GM19238 (cell line): ENCODE data around the gene TMEM53.

ENCODE experiments used
- DNase-seq: peaks from one replicate; pipeline ENCODE4 v3.0.0; 2011; ENCODE audit warnings: low spot score; ENCODE audit not compliant: insufficient read length

Gene TMEM53

DNA sequence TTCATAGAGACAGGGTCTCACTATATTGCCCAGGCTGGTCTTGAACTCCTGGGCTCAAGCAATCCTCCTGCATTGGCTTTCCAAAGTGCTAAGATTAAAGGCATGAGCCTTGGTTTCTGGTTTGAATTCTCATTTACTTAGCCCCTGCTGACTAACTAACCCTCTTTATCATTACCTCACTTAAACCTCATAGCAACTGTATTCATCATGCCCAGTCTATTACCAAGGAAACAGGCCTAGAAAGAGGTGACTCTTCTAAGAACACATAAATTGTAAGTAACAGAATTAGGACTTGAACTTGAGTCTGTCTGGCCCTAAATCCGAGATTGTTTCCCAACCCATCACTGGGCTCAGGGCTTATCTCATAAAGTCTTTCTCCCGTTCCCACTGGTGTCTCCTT lies 44.2 kb downstream of the TMEM53 start:
- no peak for DNase-seq

DNA sequence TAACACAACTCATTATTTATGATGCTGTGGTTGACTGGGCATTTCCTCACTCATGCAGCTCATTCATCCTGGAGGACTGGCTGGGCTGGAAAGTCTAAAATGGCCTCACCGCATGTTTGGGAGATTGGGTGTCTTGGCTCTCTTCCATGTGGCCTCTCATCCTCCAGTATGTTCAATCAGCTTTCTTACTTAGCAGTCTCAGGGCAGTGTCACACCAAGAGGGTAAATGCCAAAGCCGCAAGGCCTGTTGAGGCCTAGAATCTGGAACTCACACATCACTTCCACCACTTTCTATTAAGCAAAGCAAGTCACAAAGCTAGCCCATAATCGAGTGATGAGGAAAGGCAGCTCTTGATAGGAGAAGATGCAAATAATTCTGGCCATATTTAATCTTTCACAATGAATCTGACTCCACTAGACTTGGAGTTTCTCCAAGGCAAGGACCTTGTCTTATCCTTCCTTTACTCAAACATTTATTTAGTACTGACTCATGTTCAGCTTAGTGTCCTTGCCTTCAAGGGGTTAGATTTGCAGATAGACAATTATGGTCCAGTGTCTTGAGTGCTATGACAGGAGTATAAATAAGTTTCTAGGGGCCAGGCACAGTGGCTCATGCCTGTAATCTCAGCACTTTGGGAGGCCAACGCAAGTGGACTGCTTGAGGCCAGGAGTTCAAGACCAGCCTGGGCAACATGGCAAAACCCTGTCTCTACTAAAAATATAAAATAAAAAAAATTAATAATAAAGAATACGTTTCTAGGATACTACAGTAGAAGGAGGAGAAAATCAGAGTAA lies 45.1 kb downstream of the TMEM53 start:
- DNase-seq: no peak

DNA sequence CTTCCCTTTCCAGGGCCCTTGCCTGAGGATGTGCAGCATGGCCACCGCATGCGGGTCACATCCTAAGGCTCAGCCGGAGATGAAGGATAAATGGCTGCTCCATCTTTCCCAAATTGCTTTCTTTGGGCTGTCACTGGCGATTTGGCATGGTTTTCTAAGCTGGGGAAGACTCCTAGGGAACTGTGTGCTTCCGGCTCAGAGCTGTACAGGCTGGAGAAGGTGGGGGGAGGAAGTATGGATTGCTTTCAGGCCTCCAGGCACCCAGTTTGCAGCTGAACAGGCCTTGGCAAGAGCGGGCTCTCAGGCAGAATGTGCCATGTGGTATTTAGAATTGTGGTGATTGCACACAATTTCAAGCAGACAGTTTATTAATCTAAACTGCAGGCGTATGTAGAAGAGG lies 48.9 kb downstream of the TMEM53 start:
- no peak for DNase-seq

DNA sequence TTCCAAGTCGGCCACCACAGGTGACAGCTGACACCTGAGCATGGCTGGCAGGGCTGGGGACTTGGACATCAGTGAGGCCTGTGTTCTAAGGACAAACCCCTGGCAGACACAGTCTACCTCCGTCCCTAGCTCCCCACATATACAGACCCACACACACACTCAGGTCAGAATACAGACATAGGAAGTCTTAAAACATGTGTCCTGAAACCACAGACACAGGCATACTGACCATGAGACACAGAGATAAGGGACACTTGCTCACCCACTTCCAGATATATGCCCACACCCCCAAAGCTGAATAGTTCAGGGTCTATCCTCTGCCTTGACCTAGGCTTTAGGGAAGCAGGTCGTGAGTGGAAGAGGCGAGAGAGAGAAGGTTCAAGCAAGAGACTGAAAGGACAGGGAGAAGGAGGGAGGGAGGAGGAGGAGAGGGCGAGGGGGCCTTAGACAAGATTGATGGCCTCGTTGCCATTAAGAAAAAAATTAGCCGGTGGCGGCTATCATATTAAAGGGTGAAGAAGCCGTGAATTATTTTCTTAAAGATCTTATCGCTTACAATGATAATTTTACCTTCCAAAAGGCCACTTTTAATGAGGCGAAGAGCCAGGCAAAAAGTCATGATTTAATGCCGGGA lies 49.9 kb downstream of the TMEM53 start:
- DNase-seq: no peak

DNA sequence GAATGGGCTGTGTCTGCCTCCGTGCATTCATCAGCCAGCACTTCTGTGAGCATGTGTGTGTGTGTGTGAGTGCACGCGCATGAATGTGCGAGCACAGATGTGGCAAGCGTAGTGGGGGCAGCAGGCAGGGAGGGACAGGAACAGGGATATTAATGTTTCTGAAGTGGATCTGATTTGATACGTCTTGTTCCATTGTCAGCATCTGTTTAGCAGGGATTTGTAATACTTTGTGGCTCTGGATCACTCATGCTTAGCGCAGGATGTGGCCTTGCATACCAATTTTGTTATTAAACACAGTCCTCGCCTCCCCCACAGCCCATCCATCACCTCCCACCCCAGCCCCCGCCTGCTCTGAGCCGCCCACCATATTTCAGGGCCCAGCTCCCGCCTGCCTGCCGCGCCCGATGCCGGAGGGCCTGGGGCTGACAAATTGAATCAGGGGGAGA lies 52.4 kb downstream of the TMEM53 start:
- DNase-seq: no peak

DNA sequence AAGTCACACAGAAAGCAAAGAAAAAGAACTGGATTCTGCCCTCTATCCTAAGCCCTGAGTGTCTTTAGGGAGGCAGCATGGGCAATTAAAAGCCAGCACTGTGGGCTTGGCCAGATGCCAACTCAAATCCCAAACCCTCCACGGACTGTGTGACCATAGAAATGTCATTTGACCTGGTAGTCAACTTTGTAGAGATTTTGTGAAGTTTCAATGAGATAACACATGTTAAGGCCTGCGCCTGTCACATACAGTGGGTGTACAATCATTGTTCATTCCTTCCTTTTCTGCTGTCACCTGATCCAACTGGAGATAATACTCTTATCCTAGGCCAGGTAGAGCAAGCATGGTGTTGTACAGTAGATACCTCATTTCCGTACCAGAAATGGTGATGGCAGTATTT lies 54.2 kb downstream of the TMEM53 start:
- DNase-seq: no peak

DNA sequence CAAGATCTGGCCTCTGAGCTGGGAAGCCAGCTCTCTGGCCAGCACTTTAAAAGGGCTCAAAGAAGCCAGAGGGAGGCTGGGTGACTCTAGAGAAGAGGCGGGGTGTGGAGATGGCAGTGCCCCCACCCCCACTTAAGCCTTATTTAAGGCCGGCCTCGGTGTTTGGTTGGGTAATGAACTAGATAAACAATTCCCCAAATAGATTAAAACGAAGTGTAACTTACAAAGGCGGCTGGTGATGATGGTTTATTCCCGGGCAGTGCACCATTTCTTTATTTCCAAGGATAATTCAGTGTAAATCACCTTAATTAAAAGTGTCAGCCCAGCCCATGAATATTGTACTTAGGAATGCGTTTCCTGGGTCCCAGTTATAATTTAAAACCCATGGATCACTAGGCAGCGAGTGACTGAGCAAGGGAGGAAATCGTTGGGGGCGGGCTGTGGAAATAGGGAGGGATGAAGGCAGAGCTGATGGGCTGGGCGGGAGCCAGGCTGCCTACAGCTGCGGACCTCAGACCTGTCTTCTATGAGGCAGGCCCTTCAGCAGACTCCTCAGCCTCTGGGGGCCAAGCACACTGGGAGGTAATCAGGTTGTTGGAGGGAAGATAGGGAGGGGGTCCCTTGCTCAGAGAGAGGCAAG lies 54.9 kb downstream of the TMEM53 start:
- no peak for DNase-seq

DNA sequence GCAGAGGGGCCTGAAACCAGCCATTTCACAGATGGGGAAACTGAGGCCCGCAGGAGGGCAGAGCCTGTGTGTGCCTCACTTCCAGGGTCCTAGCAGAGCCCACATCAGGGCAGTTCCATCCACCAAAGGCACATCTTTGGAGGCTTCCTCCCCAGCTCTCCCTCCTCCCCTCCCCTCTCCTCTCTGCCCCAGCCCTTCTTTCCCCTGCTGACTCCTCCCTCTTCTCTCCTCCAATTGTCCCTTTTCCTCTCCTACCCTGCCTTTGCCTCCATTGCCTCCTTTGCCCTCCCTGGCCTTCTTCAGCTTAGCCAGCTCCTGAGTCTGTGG lies 56.6 kb downstream of the TMEM53 start:
- no peak for DNase-seq

DNA sequence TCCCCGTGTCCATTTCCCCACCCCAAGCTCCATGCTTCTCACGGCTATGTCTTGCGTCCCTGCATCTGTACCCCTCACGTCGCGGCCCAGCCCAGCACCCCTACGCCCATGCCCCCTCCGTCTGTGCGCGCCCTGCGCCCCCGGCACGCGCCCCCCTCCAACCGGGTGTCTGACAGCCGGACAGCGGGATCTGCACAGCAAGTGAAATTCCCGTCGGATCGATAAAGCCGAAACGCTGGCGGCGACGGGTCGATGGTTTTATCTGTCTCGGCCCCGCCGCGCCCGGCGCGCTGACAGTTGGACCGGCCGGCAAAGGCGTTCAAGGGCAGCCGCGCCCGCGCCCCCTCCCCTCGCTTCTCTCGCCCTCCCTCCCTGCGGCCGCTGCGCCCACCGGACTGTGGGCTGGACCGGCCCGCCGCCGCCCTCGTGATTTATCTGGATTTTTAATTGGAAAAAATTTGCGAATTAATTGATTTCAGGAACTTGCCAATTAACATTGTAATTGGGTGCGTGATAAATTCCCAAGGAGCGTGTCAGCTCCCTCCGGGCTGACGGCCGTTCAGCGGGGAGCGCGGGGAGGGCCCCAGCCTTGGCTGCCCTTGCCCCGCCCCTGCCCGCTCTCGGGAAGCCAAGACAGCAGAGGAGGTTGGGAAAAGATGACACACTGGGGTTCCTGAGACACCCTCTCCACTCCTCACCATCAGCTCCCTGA lies 57.1 kb downstream of the TMEM53 start:
- no peak for DNase-seq

DNA sequence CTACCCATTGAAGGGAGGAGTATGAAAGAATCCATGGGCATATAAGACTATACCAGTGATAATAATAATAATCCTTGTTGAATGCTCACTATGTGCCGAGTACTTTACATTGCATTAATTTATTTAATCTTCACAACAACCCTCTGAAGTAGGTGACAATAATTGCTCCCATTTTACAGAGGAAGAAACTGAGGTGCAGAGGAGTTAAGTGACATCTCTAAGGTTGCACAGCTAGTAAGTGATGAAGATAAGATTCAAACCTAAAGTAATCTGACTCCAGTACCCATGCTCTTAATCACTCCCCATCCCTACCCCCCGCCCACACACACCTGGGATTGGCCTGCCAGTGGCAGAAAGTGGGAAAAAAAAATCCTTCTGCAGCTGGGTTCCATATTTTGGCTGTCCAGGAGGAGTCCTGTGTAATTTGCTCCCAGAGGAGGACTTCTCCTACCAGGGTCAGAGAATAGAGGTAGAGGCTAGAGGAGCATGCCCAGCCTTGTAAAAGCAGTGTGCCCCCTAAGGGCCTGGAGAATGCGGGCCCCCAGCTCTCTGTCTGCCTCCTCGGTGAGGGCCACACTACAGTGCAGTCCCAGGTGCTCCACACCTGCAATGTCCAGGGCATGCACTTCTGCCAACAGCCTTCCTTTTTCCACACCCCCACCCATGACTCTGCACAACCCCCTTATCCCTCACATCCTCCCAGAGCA lies 57.8 kb downstream of the TMEM53 start:
- DNase-seq: no peak

DNA sequence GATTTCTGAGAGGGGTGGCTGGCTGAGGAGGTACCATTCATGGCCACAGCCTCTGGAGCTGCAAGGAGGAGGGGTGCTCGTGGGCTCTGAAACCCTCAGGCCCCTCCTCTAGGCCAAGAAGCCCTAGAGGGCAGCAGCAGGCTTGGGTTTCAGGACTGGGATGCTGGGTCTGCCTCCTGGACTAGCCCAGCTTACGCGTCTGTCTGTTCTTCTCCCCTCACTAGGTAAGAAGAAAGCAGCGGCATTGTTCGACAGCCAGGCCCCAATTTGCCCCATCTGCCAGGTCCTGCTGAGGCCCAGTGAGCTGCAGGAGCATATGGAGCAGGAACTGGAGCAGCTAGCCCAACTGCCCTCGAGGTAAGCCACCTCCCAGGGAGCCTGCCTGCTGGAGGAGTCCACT lies 60.3 kb downstream of the TMEM53 start:
- no peak for DNase-seq

DNA sequence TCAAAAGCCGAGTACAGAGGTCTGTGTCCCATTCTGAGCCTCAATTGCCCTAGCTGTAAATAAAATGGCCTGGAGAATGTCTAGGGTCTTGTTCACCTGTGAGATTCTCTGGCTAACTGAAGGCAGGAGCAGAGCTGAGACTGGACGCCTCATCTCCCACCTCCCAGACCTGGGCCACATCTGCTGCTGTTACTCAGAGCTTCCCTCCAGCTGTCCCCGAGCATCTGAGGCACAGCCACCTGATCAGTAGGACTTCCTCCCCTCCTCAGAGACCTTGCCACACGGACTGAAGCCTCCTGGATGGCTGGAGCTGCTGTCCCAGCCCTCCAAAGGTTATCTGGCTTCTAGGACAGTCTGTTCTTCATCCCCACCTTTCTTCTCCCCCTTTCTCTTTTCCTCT lies 62.4 kb downstream of the TMEM53 start:
- DNase-seq: no peak

DNA sequence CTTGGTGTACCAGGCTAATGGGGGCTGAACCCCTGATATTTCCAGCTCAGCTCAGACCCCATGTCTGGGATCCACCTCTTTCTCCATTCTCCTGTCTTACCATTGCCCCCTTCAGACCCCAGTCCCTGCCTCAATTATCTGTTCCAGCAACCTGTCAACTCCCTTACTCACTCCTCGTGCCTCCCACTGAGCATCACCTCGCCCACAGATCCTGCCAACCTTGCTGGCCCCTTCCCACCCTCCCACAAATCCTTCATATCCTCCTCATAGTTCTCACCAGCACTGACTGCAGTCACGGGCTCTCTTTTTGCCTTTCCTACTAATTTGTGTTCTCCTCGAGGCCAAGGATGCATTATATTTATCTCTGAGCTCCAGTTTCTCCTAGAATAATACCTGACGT lies 62.9 kb downstream of the TMEM53 start:
- no peak for DNase-seq

DNA sequence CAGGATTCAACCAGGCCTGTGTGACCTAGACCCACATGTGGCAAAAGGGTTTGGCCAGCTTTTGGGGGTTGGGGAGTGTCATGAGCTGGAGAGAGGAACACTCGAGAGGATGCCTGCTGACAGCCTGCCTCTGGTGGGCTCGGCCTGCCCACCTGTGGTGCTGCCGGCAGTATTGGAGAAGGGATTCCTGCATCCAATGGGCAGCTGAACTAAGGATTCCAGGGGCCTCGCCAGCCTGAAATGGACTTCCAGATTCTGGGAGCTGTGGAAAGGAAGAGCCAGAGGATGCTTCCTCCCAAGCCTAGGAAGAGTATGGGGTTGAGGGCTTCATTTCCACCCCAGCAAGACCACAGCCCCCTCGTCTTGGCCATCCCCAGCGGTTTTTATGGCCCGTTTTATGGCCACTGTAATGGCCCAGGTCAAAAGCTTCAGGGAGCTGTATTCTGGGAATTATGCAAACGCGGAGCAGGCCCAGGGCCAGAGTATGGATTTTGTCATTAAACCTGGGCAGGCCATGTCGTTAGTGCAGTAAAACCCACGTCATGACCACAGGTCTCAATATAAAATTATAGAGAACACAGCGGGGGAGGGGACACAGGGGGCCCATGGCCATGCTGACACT lies 63.6 kb downstream of the TMEM53 start:
- no peak for DNase-seq

DNA sequence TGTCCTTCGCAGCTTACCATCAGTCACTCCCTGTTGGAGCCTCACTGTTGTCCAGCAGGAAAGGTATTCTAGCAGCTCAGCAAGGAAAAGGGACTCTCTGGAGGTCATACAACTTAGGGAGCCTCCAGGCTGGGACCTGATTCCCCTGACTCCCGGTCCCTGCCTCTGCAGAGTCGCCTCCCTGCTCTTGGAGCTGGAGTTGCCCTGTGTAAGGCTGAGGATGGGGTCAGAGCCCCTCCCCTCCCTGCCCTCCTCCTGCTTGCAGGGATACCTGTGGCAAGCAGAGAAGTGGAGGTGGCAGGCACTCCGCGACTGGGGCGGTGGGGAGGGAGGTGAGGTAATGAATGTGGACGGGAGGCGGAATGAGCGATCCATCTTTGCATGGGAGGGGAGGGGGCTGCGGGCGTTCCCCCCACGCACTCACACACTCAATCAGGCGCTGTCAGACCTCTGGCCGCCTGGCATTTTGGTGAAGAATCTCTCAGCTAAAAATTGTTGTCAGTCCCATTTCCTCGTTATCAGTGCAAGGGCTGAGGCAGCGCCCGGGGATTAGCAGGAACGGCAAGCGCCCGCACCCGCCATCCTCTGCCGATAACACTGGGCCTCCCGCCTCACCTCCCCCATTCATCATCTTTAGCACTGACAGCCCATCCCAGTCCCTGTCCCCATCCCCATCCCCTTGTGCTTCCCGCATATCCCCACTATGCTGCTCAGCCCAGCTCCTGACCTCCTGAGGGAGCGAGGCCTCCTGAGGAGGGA lies 64.3 kb downstream of the TMEM53 start:
- no peak for DNase-seq

DNA sequence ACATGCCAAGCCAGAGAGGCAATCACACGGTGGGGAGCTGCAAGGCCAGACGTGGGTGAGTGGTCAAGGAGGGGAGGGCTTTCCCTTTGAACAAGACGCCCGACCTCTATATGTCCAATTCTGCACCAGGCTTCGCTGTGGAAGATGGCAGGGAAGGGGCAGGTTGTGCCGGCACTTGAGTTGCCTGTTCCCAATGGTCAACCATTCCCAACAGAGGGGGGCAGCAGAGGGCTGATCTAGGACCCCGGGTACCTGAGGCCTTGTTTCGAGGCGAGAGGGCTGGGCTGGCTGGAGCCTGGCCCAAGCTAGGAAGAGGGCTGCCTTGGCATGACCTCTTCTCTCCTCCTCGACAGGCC lies 64.9 kb downstream of the TMEM53 start:
- no peak for DNase-seq

DNA sequence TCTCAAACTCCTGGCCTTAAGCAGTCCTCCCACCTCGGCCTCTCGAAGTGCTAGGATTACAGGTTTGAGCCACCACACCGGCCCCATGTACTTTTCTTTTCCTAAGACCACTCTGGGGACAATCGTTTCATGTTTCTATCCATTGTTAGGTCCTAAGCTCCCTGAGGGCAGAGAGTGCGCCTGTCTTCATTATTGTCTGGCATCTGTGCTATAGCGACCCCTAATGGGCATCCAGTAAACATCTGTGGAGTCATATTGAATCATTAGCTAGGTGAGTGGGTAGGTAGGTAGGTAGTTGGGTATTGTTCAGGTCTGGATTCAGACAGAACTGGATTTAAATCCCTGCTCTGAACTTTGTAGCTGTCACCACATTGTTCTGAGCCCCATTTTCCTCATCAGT lies 66.1 kb downstream of the TMEM53 start:
- DNase-seq: no peak

DNA sequence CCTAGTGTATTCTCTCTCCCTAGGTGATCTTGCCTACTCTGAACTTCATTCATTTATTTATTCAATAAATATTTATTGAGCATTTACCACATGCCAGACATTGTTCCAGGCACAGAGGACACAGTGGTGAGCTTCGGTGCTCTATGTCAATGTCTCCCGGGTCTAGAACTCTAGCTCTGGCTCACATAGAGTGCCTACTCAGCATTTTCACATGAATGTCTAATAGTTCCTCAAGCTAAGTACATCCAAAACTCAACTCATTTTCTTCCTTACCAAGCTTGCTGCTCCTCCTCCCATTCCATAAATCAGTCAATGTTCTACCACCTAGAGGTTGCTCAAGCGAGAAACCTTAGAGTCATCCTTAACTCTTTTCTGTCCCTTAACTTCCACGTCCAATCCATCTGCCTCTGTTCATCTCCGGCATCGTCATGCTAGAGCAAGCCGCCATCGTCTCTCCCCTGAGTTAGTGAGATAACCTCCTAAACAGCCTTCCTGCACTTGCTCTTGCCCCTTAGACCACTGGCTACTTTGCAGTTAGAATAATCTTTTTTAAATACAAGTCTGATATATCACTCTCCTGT lies 67.5 kb downstream of the TMEM53 start:
- no peak for DNase-seq

DNA sequence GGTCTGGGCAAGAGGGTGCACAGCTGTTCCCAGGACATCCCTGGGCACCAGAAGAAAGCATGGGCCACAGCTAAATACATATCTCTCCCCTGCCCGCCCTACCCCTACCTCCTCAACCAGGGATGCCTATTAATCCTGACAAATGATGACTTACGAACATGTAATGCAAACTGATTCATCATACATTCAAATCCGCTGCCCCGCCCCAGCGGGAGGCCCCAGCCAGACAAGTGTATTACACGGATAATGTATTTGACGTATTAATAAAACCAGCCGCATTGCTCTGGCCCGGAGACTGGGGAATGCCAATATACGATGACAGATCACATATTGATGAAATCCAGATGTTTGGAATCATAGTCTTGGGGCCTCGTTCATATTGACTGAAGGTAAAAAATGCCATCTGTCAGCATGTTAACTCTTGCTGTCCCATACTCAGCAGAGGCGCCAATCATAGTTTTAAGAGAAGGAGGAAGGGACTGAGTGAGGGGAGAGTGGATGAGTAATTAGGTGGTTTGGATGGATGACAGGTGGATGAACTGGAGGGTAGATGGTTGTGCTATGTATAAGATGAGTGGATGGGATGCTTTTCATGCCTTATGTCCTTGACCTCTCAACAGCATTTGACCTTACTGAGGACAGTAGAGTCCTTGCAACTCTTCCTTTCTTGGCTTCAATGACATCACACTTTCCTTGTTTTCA lies 68.2 kb downstream of the TMEM53 start:
- no peak for DNase-seq
